NCI-H1436 treated with DMSO at 0.1 percent for 48 hours (cell line): ENCODE data around the gene MYO1H.
A peak's percentile ranks its signal among the peaks of the same experiment; 100 is the strongest.
"Not testable (repeated sequence)": the region's sequence is repeated elsewhere in the genome, so short reads cannot be mapped to it uniquely, and the experiment has no call there.

Experiments used
- DNase-seq: peaks from one replicate; lab custom pipeline; 2025; lab: John Stamatoyannopoulos, UW

The MYO1H gene

GRCh38 chr12:109343677-109344076 is 4.0 kb upstream of the MYO1H start:
- no peak for DNase-seq

- DNase-seq, result no peak
Observed at GRCh38 chr12:109345428-109345827, 2.3 kb upstream of the MYO1H start.

GRCh38 chr12:109346920-109347319 is 780 bp upstream of the MYO1H start:
- DNase-seq, result no peak

- DNase-seq, result no peak
Observed at GRCh38 chr12:109352184-109352583, 4.5 kb downstream of the MYO1H start.

- no peak for DNase-seq
Observed at GRCh38 chr12:109356577-109356976, 8.9 kb downstream of the MYO1H start.

GRCh38 chr12:109357032-109357431 is 9.3 kb downstream of the MYO1H start:
- no peak for DNase-seq

- DNase-seq, result no peak
Observed at GRCh38 chr12:109358154-109358869, 10.6 kb downstream of the MYO1H start.

- no peak for DNase-seq
Observed at GRCh38 chr12:109359131-109359690, 11.5 kb downstream of the MYO1H start.

GRCh38 chr12:109369831-109370230 is 22.1 kb downstream of the MYO1H start:
- no peak for DNase-seq

- no peak for DNase-seq
Observed at GRCh38 chr12:109377139-109377685, 29.5 kb downstream of the MYO1H start.

- DNase-seq, result no peak
Observed at GRCh38 chr12:109378569-109378968, 30.9 kb downstream of the MYO1H start.

GRCh38 chr12:109382031-109382430 is 34.3 kb downstream of the MYO1H start:
- DNase-seq, result no peak

GRCh38 chr12:109383240-109383639 is 35.5 kb downstream of the MYO1H start:
- DNase-seq, result no peak

- peak; percentile 32 for DNase-seq
Observed at GRCh38 chr12:109385339-109386058, 37.8 kb downstream of the MYO1H start.

GRCh38 chr12:109386059-109386433 is 38.3 kb downstream of the MYO1H start:
- no peak for DNase-seq

- no peak for DNase-seq
Observed at GRCh38 chr12:109387425-109388166, 39.9 kb downstream of the MYO1H start.

GRCh38 chr12:109388167-109388563 is 40.5 kb downstream of the MYO1H start:
- DNase-seq, result no peak

- DNase-seq, result no peak
Observed at GRCh38 chr12:109389146-109389545, 41.4 kb downstream of the MYO1H start.

- DNase-seq, result no peak
Observed at GRCh38 chr12:109393437-109394345, 46.0 kb downstream of the MYO1H start.

GRCh38 chr12:109394891-109395290 is 47.2 kb downstream of the MYO1H start:
- no peak for DNase-seq

- not testable (repeated sequence) for DNase-seq
Observed at GRCh38 chr12:109404841-109405240, 57.1 kb downstream of the MYO1H start.
